ENCODE results near the gene UBE2B. TPM values are rescaled to one million over a fixed set of nuclear protein-coding genes. Genes with fewer than 3 reads are reported as not detected.

UBE2B gene
- total RNA-seq, result 28.5 and 29.6 TPM in 2 replicates

DNA sequence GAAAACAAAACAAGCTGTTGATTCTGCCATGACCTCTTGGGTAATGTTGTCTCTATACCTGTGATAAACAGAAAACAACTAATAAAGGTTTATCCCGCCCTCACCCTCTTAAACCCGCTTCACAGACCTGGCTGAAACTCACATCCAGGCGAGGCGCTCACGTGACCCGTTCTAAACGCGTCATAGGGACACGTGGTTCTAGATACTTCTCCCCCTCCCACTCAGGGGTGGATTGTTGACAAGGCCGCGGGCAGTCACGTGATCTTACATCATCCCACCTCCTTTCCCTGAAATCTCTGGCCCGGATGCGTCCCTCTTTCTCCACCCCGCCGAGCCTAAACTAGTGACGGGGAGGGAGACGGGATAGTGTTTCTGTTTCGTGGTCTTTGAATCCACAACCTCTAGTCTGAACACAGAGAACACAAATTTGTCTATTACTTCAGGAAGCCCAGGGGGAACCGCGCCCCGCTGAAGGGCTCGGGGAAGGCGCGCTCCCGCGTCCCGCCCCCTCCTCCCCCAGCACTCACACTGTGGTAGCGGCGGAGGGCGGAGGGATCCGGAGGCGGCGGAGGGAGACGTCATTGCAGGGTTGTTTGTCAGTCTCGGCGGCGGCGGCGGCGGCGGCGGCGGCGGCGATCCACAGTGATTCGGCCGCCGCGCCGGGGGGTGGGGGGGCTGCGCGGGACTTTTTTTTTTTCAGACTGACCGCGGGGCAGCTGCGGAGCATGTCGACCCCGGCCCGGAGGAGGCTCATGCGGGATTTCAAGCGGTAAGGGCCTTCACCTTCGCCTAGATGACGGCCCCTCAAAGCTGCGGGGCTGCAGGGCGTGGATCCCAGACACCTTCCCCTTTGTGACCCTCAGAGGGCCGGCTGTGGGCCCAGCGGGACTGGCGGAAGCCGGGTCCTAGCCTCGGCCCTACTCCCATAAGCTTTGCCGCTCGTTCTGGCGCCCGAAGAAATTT is at the start of gene UBE2B:
TSS of gene UBE2B (plus strand) at position 699 of the 963 bp plus-strand sequence. CDS start at position 726, 27 bp downstream.

DNA sequence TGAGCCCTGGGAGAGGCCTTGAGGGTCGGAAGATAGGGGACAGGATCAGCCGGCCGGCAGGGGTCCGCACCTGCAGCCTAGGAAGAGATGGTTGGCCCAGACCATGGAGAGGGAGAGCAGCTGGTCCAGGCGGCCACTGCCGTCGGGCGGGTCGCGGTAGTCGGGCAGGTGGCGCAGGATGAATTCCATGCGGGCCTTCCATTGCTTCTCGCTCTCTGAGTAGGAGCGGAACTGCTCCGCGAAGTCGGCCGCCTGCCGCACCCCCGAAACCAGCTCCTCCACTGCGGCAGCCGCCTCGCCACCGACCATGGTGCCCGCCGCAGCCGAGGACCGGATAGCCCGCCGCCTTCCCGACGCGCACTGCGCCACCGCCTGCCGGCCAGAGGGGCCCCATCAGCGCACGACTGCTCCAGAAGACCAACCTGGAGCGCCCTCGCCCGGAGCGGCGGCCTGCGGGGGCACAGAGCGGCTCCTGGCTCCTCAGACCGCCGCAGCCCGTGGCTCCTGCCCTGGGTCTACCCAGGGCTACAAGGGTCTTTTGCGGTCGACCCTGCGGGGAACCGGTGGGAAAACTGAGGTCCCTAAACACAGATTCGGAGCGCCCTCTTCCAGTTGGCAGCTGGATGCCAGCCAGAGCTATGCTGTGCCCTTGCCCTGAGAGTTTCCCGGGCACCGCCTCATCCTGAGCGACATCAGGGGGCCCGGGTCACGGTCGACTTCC is 40.3 kb downstream of the UBE2B start, which contains the start of gene CDKN2AIPNL:
TSS of gene CDKN2AIPNL (minus strand) at position 336 of the 721 bp plus-strand sequence. CDS start at position 309, 27 bp downstream.

Other genes starting within 250 kb of the UBE2B start
- 285 and 340 TPM in 2 replicates for gene SKP1, start 194.6 kb upstream of the UBE2B start, total RNA-seq
- 116 and 154 TPM in 2 replicates for gene PPP2CA, start 145.5 kb upstream of the UBE2B start, total RNA-seq
- gene CDKL3, start 4.4 kb upstream of the UBE2B start, total RNA-seq, result 1.3 and 4.2 TPM in 2 replicates
- 20.6 and 38.8 TPM in 2 replicates for gene CDKN2AIPNL, start 40.3 kb downstream of the UBE2B start, total RNA-seq
- gene JADE2, start 154.1 kb downstream of the UBE2B start, total RNA-seq, result 54.9 and 75.7 TPM in 2 replicates

Data from cardiac atrium fibroblast (primary cell).